IPS-11a (cell line): ENCODE results near the gene MOB3B.

Experiments used
- H3K4me3 ChIP-seq: one replicate; pipeline ENCODE4 v1.5.1; 2013; ENCODE audit warnings: low read depth, low read length, control low read depth

MOB3B gene

GRCh38 chr9:27344776-27345175, 184.8 kb downstream of the MOB3B start:
- H3K4me3 ChIP-seq: no peak overlapping the region

- no peak overlapping the region for H3K4me3 ChIP-seq
These were observed 187.9 kb downstream of the MOB3B start for GRCh38 chr9:27341545-27342294.

- H3K4me3 ChIP-seq: no peak overlapping the region
These were observed 188.6 kb downstream of the MOB3B start for GRCh38 chr9:27340961-27341511.

- H3K4me3 ChIP-seq: no peak overlapping the region
These were observed 189.3 kb downstream of the MOB3B start for GRCh38 chr9:27340285-27340674.

GRCh38 chr9:27339661-27340284, 189.8 kb downstream of the MOB3B start:
- H3K4me3 ChIP-seq: no peak overlapping the region

GRCh38 chr9:27338527-27338903, 191.1 kb downstream of the MOB3B start:
- no peak overlapping the region for H3K4me3 ChIP-seq

GRCh38 chr9:27337833-27338526, 191.6 kb downstream of the MOB3B start:
- no peak overlapping the region for H3K4me3 ChIP-seq

GRCh38 chr9:27337236-27337635, 192.4 kb downstream of the MOB3B start:
- no peak overlapping the region for H3K4me3 ChIP-seq

GRCh38 chr9:27336829-27337228, 192.8 kb downstream of the MOB3B start:
- H3K4me3 ChIP-seq: no peak overlapping the region

GRCh38 chr9:27336126-27336525, 193.5 kb downstream of the MOB3B start:
- H3K4me3 ChIP-seq: no peak overlapping the region

GRCh38 chr9:27335075-27335474, 194.5 kb downstream of the MOB3B start:
- no peak overlapping the region for H3K4me3 ChIP-seq

GRCh38 chr9:27333241-27334052, 196.2 kb downstream of the MOB3B start:
- H3K4me3 ChIP-seq: no peak overlapping the region

GRCh38 chr9:27331393-27331792, 198.2 kb downstream of the MOB3B start:
- no peak overlapping the region for H3K4me3 ChIP-seq

- H3K4me3 ChIP-seq: no peak overlapping the region
These were observed 200.3 kb downstream of the MOB3B start for GRCh38 chr9:27329291-27329690.

- H3K4me3 ChIP-seq: no peak overlapping the region
These were observed 201.1 kb downstream of the MOB3B start for GRCh38 chr9:27328483-27328882.

- no peak overlapping the region for H3K4me3 ChIP-seq
These were observed 218.4 kb downstream of the MOB3B start for GRCh38 chr9:27311184-27311583.

GRCh38 chr9:27310582-27310981, 219.0 kb downstream of the MOB3B start:
- H3K4me3 ChIP-seq: no peak overlapping the region

- no peak overlapping the region for H3K4me3 ChIP-seq
These were observed 220.8 kb downstream of the MOB3B start for GRCh38 chr9:27308691-27309390.

- no peak overlapping the region for H3K4me3 ChIP-seq
These were observed 225.1 kb downstream of the MOB3B start for GRCh38 chr9:27304521-27304920.

GRCh38 chr9:27303219-27303618, 226.4 kb downstream of the MOB3B start:
- no peak overlapping the region for H3K4me3 ChIP-seq
